Measurements from ENCODE around the gene CTRB1. TPM values are rescaled to one million over a fixed set of nuclear protein-coding genes. Genes with fewer than 3 reads are reported as not detected.
A peak's percentile ranks its signal among the peaks of the same experiment; 100 is the strongest.
"Not testable (repeated sequence)": the region's sequence is repeated elsewhere in the genome, so short reads cannot be mapped to it uniquely, and the experiment has no call there.

Gene CTRB1
- total RNA-seq, 1 donor from 2014 or later, result not detected

DNA sequence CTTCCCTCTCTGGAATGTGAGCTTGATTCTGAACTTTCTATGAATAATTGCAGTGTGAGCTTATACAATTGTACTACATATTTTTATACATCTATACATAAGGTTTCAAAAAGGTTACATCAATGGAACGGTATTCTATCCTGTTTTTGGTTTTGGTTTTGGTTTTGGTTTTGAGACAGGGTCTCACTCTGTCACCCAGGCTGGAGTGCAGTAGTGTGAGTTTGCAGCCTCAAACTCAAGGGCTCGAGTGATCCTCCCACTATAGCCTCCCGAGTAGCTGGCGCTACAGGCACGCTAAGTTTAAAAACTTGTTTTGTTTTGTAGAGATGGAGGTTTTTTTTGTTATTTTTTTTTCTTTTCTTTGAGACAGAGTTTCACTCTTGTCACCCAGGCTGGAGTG lies 1.1 kb downstream of the CTRB1 start:
- intact Hi-C loops (cut with DNase I), result no loop called here
- DNase-seq (no peak), ATAC-seq (ENCODE audit: poor library complexity) (no peak)

DNA sequence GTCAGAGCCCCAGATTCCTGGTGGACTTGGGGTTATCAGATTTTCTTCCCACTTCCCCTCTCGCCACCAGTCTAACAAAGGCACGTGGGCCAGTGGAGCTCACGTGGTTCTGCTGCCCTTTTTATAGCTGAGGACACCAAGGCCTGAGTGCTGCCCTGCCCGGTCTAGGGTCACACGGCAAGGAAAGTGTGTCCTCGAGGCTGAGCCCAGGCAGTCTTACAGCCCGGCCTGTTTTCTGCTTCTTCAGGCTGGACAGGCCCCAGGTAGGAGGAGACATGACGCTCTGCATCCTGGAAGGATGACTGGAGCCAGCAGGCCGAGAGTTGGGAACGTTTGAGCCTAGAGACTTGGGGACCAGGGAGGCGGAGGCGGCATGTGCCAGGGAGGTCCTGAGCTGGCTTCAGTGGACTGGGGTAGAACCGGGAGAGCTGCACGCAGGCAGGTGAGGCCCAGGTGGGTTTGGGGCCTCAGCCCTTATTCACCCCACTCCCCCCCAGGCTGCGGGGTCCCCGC lies 3.5 kb downstream of the CTRB1 start:
- intact Hi-C loops (cut with DNase I), result no loop called here
- DNase-seq, result no peak
- no peak for ATAC-seq (ENCODE audit: poor library complexity)

DNA sequence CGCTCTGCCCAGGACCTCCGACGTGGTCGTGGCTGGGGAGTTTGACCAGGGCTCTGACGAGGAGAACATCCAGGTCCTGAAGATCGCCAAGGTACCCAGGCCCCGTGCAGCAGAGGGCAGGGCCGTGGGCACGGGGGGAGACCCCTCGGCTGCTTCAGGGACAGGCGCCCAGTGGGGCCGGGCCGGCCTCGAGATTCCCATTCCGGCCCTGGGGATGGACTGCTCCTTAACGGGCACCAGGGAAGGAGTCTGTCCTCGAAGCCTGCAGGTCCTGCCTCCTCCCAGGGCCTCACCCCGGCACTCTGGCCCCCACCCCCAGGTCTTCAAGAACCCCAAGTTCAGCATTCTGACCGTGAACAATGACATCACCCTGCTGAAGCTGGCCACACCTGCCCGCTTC lies 4.3 kb downstream of the CTRB1 start:
- DNase-seq; ATAC-seq (ENCODE audit: poor library complexity); intact Hi-C loops (cut with DNase I): not testable (repeated sequence)

DNA sequence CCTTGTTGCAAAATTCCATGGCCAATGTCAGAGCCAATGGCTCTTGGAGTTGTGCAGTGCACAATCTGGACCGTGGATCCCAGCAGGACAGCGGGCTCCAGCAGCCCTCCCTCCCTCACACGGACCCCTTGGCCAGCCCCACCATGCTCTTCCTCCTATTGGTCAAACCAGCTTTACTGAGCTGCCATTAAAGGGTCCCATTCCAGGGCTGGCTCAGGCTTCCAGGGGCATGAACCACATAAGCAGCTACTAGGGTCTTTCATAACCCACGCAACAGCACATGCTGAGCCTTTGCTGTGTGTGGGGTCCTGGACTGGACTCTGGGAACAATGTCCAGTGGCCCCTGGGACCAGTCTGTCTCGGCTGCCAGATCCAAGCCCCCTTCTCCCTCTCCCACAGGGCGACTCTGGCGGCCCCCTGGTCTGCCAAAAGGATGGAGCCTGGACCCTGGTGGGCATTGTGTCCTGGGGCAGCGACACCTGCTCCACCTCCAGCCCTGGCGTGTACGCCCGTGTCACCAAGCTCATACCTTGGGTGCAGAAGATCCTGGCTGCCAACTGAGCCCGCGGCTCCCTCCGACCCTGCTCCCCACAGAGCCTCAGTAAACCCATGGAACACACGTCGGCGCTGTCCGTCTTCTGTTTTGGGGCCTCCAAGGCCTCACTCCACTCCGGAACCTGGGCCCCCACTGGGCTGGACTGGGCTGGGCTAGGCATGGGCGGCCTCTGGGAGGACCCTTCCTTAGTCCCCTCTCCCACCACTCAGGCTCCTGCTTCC lies 5.7 kb downstream of the CTRB1 start:
- no peak for ATAC-seq (ENCODE audit: poor library complexity)
- intact Hi-C loops (cut with DNase I), result loop anchor here (2.0 kb wide), 1 partner anchor 18 kb away; the partner anchor contains the start of gene CTRB2
- no peak for DNase-seq

GRCh38 chr16:75225092-75225491 lies 6.3 kb downstream of the CTRB1 start:
- DNase-seq (no peak), ATAC-seq (ENCODE audit: poor library complexity) (no peak)
- intact Hi-C loops (cut with DNase I), result loop anchor here (2.0 kb wide), 1 partner anchor 18 kb away; the partner anchor contains the start of gene CTRB2

GRCh38 chr16:75225678-75226515 lies 7.1 kb downstream of the CTRB1 start:
- intact Hi-C loops (cut with DNase I), result loop anchor here (2.0 kb wide), 1 partner anchor 19 kb away; the partner anchor contains the start of gene CTRB2
- DNase-seq (no peak), ATAC-seq (ENCODE audit: poor library complexity) (peak; percentile 7)

- ATAC-seq (ENCODE audit: poor library complexity), result no peak
- intact Hi-C loops (cut with DNase I), result no loop called here
- no peak for DNase-seq
These were observed 8.0 kb downstream of the CTRB1 start for GRCh38 chr16:75226550-75227360.

GRCh38 chr16:75227361-75228142 lies 8.8 kb downstream of the CTRB1 start:
- DNase-seq (no peak), ATAC-seq (ENCODE audit: poor library complexity) (no peak)
- intact Hi-C loops (cut with DNase I), result no loop called here

- ATAC-seq (ENCODE audit: poor library complexity) (no peak), DNase-seq (no peak)
- intact Hi-C loops (cut with DNase I), result no loop called here
These were observed 9.6 kb downstream of the CTRB1 start for GRCh38 chr16:75228143-75228976.

- DNase-seq (no peak), ATAC-seq (ENCODE audit: poor library complexity) (no peak)
- intact Hi-C loops (cut with DNase I), result loop anchor here (5.0 kb wide), 1 partner anchor 158 kb away; no protein-coding TSS in a partner anchor
These were observed 10.6 kb downstream of the CTRB1 start for GRCh38 chr16:75229172-75230031.

- ATAC-seq (ENCODE audit: poor library complexity), result peak; percentile 18
- intact Hi-C loops (cut with DNase I), result loop anchor here (5.0 kb wide), 1 partner anchor 157 kb away; no protein-coding TSS in a partner anchor
- DNase-seq, result no peak
These were observed 11.8 kb downstream of the CTRB1 start for GRCh38 chr16:75230471-75231110.

- no peak for ATAC-seq (ENCODE audit: poor library complexity)
- DNase-seq, result no peak
- intact Hi-C loops (cut with DNase I), result loop anchor here (5.0 kb wide), 1 partner anchor 156 kb away; no protein-coding TSS in a partner anchor
These were observed 12.8 kb downstream of the CTRB1 start for GRCh38 chr16:75231570-75231969.

DNA sequence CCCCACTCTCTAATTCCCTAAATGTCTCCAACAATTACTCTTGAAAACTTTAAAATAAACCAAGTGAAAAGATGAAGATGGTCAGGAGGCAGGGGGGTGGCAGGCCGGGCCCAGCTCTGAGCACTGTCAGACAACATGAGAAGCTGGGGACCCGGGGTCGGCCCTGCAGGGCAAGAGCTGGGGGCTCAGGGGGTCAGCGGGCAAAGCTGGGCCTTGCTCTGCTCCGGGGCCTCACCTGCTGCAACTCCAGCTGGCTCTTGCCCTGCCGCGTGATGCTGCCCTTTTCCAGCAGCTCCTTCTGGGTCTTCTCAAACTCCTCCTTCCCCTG lies 14.8 kb downstream of the CTRB1 start:
- no peak for DNase-seq
- ATAC-seq (ENCODE audit: poor library complexity), result no peak
- intact Hi-C loops (cut with DNase I), result loop anchor here (5.0 kb wide), 1 partner anchor 154 kb away; no protein-coding TSS in a partner anchor

DNA sequence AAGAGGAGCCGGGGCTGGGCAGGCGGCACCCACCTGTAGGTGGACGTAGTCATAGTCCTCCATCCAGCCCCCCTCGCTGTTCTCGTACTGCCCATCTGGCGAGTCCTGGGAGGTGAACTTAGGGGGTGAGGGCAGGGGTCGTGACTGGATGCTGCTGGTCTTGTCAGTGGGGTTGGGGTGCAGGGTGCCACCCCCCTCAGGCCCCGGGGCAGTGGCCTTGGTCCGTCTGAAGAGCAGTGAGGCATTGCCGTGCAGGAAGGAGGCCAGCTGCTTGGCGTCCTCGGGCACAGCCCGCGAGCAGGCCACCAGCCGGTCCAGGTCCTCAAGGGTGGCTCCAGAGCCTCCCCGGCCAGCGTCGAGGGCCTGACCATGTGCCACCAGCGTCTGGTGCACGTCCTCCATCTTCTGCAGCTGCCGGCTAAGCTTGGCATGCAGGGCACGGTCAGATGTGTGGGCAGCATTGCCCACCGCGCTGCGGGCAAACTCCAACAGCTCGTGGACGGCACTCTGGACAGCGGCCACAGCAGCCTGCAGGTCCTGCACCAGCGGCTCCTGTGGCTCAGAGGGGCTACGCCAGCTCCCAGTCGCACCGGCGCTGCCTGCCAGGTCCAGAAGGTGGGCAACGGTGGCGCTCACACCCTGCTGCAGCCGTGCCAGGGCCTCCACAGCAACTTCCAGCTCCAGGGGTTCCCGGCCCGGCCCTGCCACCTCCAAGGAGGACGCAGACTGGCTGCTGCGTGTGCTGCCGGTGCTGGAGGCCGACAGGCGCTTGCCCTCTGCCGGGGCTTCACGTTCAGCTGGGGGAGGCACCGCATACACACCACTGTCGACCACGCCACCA lies 16.3 kb downstream of the CTRB1 start:
- intact Hi-C loops (cut with DNase I), result loop anchor here (5.0 kb wide), 1 partner anchor 152 kb away; no protein-coding TSS in a partner anchor
- ATAC-seq (ENCODE audit: poor library complexity) (no peak), DNase-seq (no peak)

GRCh38 chr16:75235721-75236193 lies 17.0 kb downstream of the CTRB1 start:
- ATAC-seq (ENCODE audit: poor library complexity) (no peak), DNase-seq (no peak)
- intact Hi-C loops (cut with DNase I), result no loop called here

Data from Right ventricle myocardium superior (tissue), 1 donor.